H1 (cell line): ENCODE measurements around the gene KCNMB1. TPM values are rescaled to one million over a fixed set of nuclear protein-coding genes. Genes with fewer than 3 reads are reported as not detected.

ENCODE experiments used
- CTCF ChIA-PET: fragments of 300-600 bp; sonication (Branson Sonifier 250); formaldehyde crosslinking; loops from one replicate; lab custom pipeline; 2021; ENCODE audit not compliant: partially characterized antibody; lab: Charles Lee
- POLR2A ChIA-PET: fragments of 300-600 bp; sonication (Branson Sonifier 250); formaldehyde crosslinking; loops from one replicate; lab custom pipeline; 2021; ENCODE audit warnings: inconsistent platforms; ENCODE audit not compliant: partially characterized antibody; lab: Charles Lee
- DNase-seq, 2 experiments: peaks; one replicate each; pipeline versions ENCODE4 v3.0.0 to v3.0.0-alpha.2; 2010 to 2022; ENCODE audit warnings: low spot score in 2 of 2, low read depth in 1 of 2, mixed read lengths in 1 of 2
- FAIRE-seq: peaks from 2 replicates; lab custom pipeline; 2011; peaks lifted over from hg19 to GRCh38; lab: Jason Lieb, UNC
- H2AFZ ChIP-seq: 2 replicates; pipeline ENCODE4 v1.8.1; 2012; ENCODE audit warnings: low read length, inconsistent platforms
- H2AK5ac ChIP-seq: 2 replicates; pipeline ENCODE4 v1.6.1; 2013; ENCODE audit warnings: low read depth, low read length
- H2BK120ac ChIP-seq: replicated peaks from 2 replicates; pipeline ENCODE3; 2013; ENCODE audit warnings: low read depth, low read length, inconsistent platforms
- H2BK12ac ChIP-seq: 2 replicates; pipeline ENCODE4 v1.6.1; 2013; ENCODE audit warnings: low read depth, low read length
- H2BK15ac ChIP-seq: 2 replicates; pipeline ENCODE4 v1.6.1; 2013; ENCODE audit warnings: low read length
- H2BK20ac ChIP-seq: 2 replicates; pipeline ENCODE4 v1.6.1; 2013; ENCODE audit warnings: low read length
- H2BK5ac ChIP-seq: 2 replicates; pipeline ENCODE4 v1.6.1; 2013; ENCODE audit warnings: low read depth, low read length
- H3K14ac ChIP-seq: 2 replicates; pipeline ENCODE4 v1.6.1; 2013; ENCODE audit warnings: inconsistent platforms; ENCODE audit not compliant: insufficient read length
- H3K18ac ChIP-seq: 2 replicates; pipeline ENCODE4 v1.6.1; 2013; ENCODE audit warnings: low read length; ENCODE audit errors: extremely low read depth
- H3K23ac ChIP-seq: 2 replicates; pipeline ENCODE4 v1.6.1; 2013; ENCODE audit warnings: inconsistent platforms; ENCODE audit not compliant: insufficient read length
- H3K23me2 ChIP-seq: 2 replicates; pipeline ENCODE4 v1.6.1; 2013; ENCODE audit warnings: low read depth, low read length
- H3K27ac ChIP-seq: 2 replicates; pipeline ENCODE4 v1.6.1; 2011; ENCODE audit warnings: low read depth, low read length, inconsistent platforms
- H3K27me3 ChIP-seq, 4 experiments: replicated peaks in 1 of 4; 1 replicate in 1 of 4; 2 replicates in 3 of 4; pipeline versions ENCODE4 v1.6.1 to v1.8.1; 2011 to 2013; ENCODE audit warnings: low read length in 3 of 4, mild to moderate bottlenecking in 3 of 4, inconsistent platforms in 2 of 4, mixed read lengths in 2 of 4, moderate library complexity in 1 of 4; ENCODE audit not compliant: control insufficient read depth in 3 of 4, insufficient read depth in 3 of 4; ENCODE audit errors: extremely low read depth in 1 of 4
- H3K36me3 ChIP-seq, 4 experiments: 2 replicates each; pipeline versions ENCODE4 v1.6.1 to v1.8.1; 2011 to 2013; ENCODE audit warnings: mild to moderate bottlenecking in 4 of 4, low read length in 3 of 4, moderate library complexity in 2 of 4, control low read depth in 1 of 4, inconsistent platforms in 1 of 4; ENCODE audit not compliant: insufficient read depth in 4 of 4, control insufficient read depth in 2 of 4
- H3K4ac ChIP-seq: replicated peaks from 2 replicates; pipeline ENCODE3; 2013; ENCODE audit warnings: low read length, low read depth, mixed read lengths, inconsistent platforms; ENCODE audit not compliant: insufficient read length
- H3K4me1 ChIP-seq, 4 experiments: replicated peaks in 1 of 4; 1 replicate in 1 of 4; 2 replicates in 3 of 4; pipeline versions ENCODE4 v1.6.1 to v1.8.1; 2011 to 2013; ENCODE audit warnings: low read length in 3 of 4, inconsistent platforms in 2 of 4, mixed read lengths in 1 of 4; ENCODE audit not compliant: insufficient read depth in 4 of 4, control insufficient read depth in 3 of 4
- H3K4me2 ChIP-seq, 2 experiments: 2 replicates each; pipeline versions ENCODE4 v1.6.1 to v1.8.1; 2011 to 2013; ENCODE audit warnings: low read depth in 2 of 2, low read length in 2 of 2, control low read depth in 1 of 2, inconsistent platforms in 1 of 2, mild to moderate bottlenecking in 1 of 2; ENCODE audit not compliant: insufficient read depth in 1 of 2
- H3K4me3 ChIP-seq, 4 experiments: fragments of 200-600, 300-600 bp in 1 of 4; sonication (generic), shearing (Covaris generic), sonication (Bioruptor Twin) in 1 of 4; 2 replicates each; pipeline versions ENCODE4 v1.5.1 to v1.8.1; 2011 to 2016; ENCODE audit warnings: low read length in 4 of 4, low read depth in 3 of 4, control low read depth in 2 of 4, inconsistent platforms in 2 of 4, mild to moderate bottlenecking in 2 of 4, mixed read lengths in 1 of 4, moderate library complexity in 1 of 4; ENCODE audit not compliant: insufficient read depth in 2 of 4; ENCODE audit errors: extremely low read depth in 1 of 4
- H3K56ac ChIP-seq: replicated peaks from 2 replicates; pipeline ENCODE3; 2013; ENCODE audit warnings: low read depth, mild to moderate bottlenecking, mixed read lengths, low read length, inconsistent platforms; ENCODE audit not compliant: insufficient read length
- H3K79me1 ChIP-seq: 2 replicates; pipeline ENCODE4 v1.6.1; 2013; ENCODE audit warnings: low read depth, low read length, control low read depth
- H3K79me2 ChIP-seq, 2 experiments: 2 replicates each; pipeline versions ENCODE4 v1.6.1 to v1.8.1; 2012 to 2013; ENCODE audit warnings: low read length in 2 of 2, mild to moderate bottlenecking in 2 of 2, inconsistent platforms in 1 of 2; ENCODE audit not compliant: insufficient read depth in 2 of 2, control insufficient read depth in 1 of 2
- H3K9ac ChIP-seq, 4 experiments: replicated peaks in 1 of 4; 1 replicate in 1 of 4; 2 replicates in 3 of 4; pipeline versions ENCODE4 v1.6.1 to v1.8.1; 2011 to 2013; ENCODE audit warnings: low read depth in 3 of 4, low read length in 3 of 4, control low read depth in 2 of 4, mild to moderate bottlenecking in 2 of 4, moderate library complexity in 2 of 4, inconsistent platforms in 1 of 4; ENCODE audit errors: extremely low read depth in 1 of 4
- H3K9me3 ChIP-seq, 2 experiments: 2 replicates each; pipeline versions ENCODE4 v1.6.1 to v1.8.1; 2012 to 2013; ENCODE audit warnings: mild to moderate bottlenecking in 2 of 2, moderate library complexity in 2 of 2, control low read depth in 1 of 2, inconsistent platforms in 1 of 2, low read depth in 1 of 2, low read length in 1 of 2, mixed read lengths in 1 of 2; ENCODE audit not compliant: insufficient read depth in 2 of 2
- H4K20me1 ChIP-seq, 2 experiments: replicated peaks in 1 of 2; 2 replicates each; pipeline versions ENCODE3 to v1.8.1; 2011 to 2013; ENCODE audit warnings: inconsistent platforms in 2 of 2, low read length in 2 of 2, mild to moderate bottlenecking in 1 of 2; ENCODE audit not compliant: insufficient read depth in 2 of 2, control insufficient read depth in 1 of 2
- H4K5ac ChIP-seq: 2 replicates; pipeline ENCODE4 v1.6.1; 2013; ENCODE audit warnings: low read length, low read depth, mixed read lengths, inconsistent platforms; ENCODE audit not compliant: insufficient read length
- H4K8ac ChIP-seq: 2 replicates; pipeline ENCODE4 v1.8.0; 2013; ENCODE audit warnings: mild to moderate bottlenecking, moderate library complexity, low read length, inconsistent platforms; ENCODE audit not compliant: insufficient read depth; ENCODE audit errors: extremely low read depth
- H4K91ac ChIP-seq: replicated peaks from 2 replicates; pipeline ENCODE3; 2013; ENCODE audit warnings: low read length, mixed read lengths, inconsistent platforms; ENCODE audit not compliant: insufficient read length
- BRCA1 ChIP-seq: IDR thresholded peaks from 2 replicates; pipeline ENCODE4 v1.6.1; 2012; ENCODE audit warnings: low read depth, low read length, improper control_type of control experiment
- CHD2 ChIP-seq: IDR thresholded peaks from 2 replicates; pipeline ENCODE4 v1.6.1; 2012; ENCODE audit warnings: low read length, improper control_type of control experiment
- CREB1 ChIP-seq: IDR thresholded peaks from 2 replicates; pipeline ENCODE4 v1.6.1; 2012; ENCODE audit warnings: inconsistent platforms
- CTBP2 ChIP-seq: IDR thresholded peaks from 2 replicates; pipeline ENCODE4 v1.7.0; 2011; ENCODE audit warnings: borderline replicate concordance, mild to moderate bottlenecking, moderate library complexity, mixed read lengths, low read length; ENCODE audit not compliant: insufficient read depth, insufficient read length
- E2F6 ChIP-seq: IDR thresholded peaks from 2 replicates; pipeline ENCODE4 v1.6.1; 2012; ENCODE audit warnings: inconsistent platforms
- KDM1A ChIP-seq: fragments of 200-600, 300-600 bp; sonication (generic); IDR thresholded peaks from 2 replicates; pipeline ENCODE4 v1.7.1; 2016; ENCODE audit warnings: mild to moderate bottlenecking, low read length, borderline replicate concordance
- RAD21 ChIP-seq, 2 experiments: IDR thresholded peaks in 1 of 2; conservative IDR thresholded peaks in 1 of 2; 2 replicates each; pipeline ENCODE4 v1.6.1; 2011; ENCODE audit warnings: low read depth in 2 of 2, low read length in 2 of 2, improper control_type of control experiment in 1 of 2, inconsistent platforms in 1 of 2, mild to moderate bottlenecking in 1 of 2, moderate library complexity in 1 of 2
- RFX5 ChIP-seq: IDR thresholded peaks from 2 replicates; pipeline ENCODE4 v1.6.1; 2011; ENCODE audit warnings: low read depth, low read length, improper control_type of control experiment, borderline replicate concordance
- SAP30 ChIP-seq: fragments of 300-600 bp; sonication (generic); IDR thresholded peaks from 2 replicates; pipeline ENCODE4 v1.7.1; 2012; ENCODE audit warnings: low read length, moderate library complexity, mild to moderate bottlenecking, inconsistent platforms; ENCODE audit not compliant: insufficient read depth, insufficient replicate concordance
- SP2 ChIP-seq: IDR thresholded peaks from 2 replicates; pipeline ENCODE4 v1.6.1; 2012; ENCODE audit warnings: mild to moderate bottlenecking, low read length, inconsistent platforms
- SRF ChIP-seq: IDR thresholded peaks from 2 replicates; pipeline ENCODE4 v1.6.1; 2011; ENCODE audit warnings: mild to moderate bottlenecking, low read depth, low read length, moderate library complexity
- TCF12 ChIP-seq: IDR thresholded peaks from 2 replicates; pipeline ENCODE4 v1.6.1; 2011; ENCODE audit warnings: low read depth, mild to moderate bottlenecking, low read length
- ZNF274 ChIP-seq: IDR thresholded peaks from 2 replicates; pipeline ENCODE4 v1.7.0; 2012; ENCODE audit warnings: low read length, borderline replicate concordance; ENCODE audit errors: extremely low read depth
- WGBS, 2 experiments: shearing (Covaris generic) in 1 of 2; methylation state at CpG; one replicate each; pipeline versions ENCODE4 v1.1.6 to v1.1.7; 2013 to 2015; ENCODE audit warnings: low lambda C conversion rate in 2 of 2, mixed read lengths in 2 of 2, inconsistent platforms in 1 of 2, low coverage in 1 of 2, missing lambda C conversion rate in 1 of 2; ENCODE audit not compliant: insufficient replicate concordance in 2 of 2, insufficient coverage in 1 of 2, insufficient read length in 1 of 2; ENCODE audit errors: extremely low coverage in 1 of 2, missing lambda C conversion rate in 1 of 2; 5-methylcytosine and 5-hydroxymethylcytosine counted together
- polyA plus RNA-seq, 7 experiments: library from polyadenylated mRNA; depleted of rRNA in 3 of 7; stranded (reverse) in 5 of 7; unstranded in 2 of 7; fragments of >200 nt in 5 of 7; fragments of 200-250 nt in 2 of 7; gene quantifications; 1 replicate in 5 of 7; 2 replicates in 1 of 7; 4 replicates in 1 of 7; pipeline versions ENCODE4 v1.2.1 to v1.2.3, GENCODE V29; 2011 to 2013; ENCODE audit warnings: missing spikeins in 2 of 7, mixed read lengths in 2 of 7
- total RNA-seq: library from RNA; stranded (reverse); fragmentation: NEBNext Ultra II Directional; extraction: Animal tissue kit (Norgen Biotek cat#: 25700); gene quantifications from 2 replicates; pipeline ENCODE4 v1.2.1, GENCODE V29; 2021

The KCNMB1 gene
- total and polyA plus RNA-seq, 2 of the 8 experiments (the other 6 are each of a cell fraction or from before 2014, with no cell fraction given), result 0.08 to 0.19 TPM

GRCh38 chr5:170345971-170346370, 43.2 kb downstream of the KCNMB1 start:
- H3K9me3 ChIP-seq, result peaks cover 10 to 13% of the 10 kb centered on the region in 2 experiments; a peak in 3 of 4 replicates
- no peak overlapping the region for H3K4ac ChIP-seq
- H4K20me1 ChIP-seq, result no peaks in the 10 kb centered on the region
- no peak overlapping the region for H3K23ac ChIP-seq
- no peak overlapping the region for H3K27ac ChIP-seq
- H3K27me3 ChIP-seq, result no peaks in the 10 kb centered on the region
- H4K8ac ChIP-seq, result no peak overlapping the region
- no peaks in the 10 kb centered on the region for H3K79me1 ChIP-seq
- ChIA-PET CTCF (interaction anchor here (1.3 to 7.7 kb wide), 8 partner anchors 25 to 118 kb away, joined by 3 to 70 read pairs (median 20); no protein-coding TSS in a partner anchor), POLR2A (no interaction called here)
- no peaks in the 10 kb centered on the region for H3K36me3 ChIP-seq
- no peak overlapping the region for H2AK5ac ChIP-seq
- WGBS, 2 experiments, result 86% methylated on average over 1 of the region's 1 CpG; no CpG with 5 or more reads in 1 of the 2 experiments
- no peak overlapping the region for H3K56ac ChIP-seq
- no peak for DNase-seq
- H2BK15ac ChIP-seq, result no peak overlapping the region
- no peak overlapping the region for H3K4me2 ChIP-seq
- no peaks in the 10 kb centered on the region for H3K23me2 ChIP-seq
- no peak for FAIRE-seq
- H2BK12ac ChIP-seq, result no peak overlapping the region
- no peak overlapping the region for H2AFZ ChIP-seq
- H2BK20ac ChIP-seq, result no peak overlapping the region
- H2BK5ac ChIP-seq, result no peak overlapping the region
- no peak overlapping the region for H2BK120ac ChIP-seq
- H4K5ac ChIP-seq, result no peak overlapping the region
- no peak overlapping the region for H3K9ac ChIP-seq
- no peak overlapping the region for H4K91ac ChIP-seq
- H3K4me1 ChIP-seq, result peaks cover 0 to 7% (median 3%) of the 10 kb centered on the region in 4 experiments; a peak in 4 of 7 replicates
- no peaks in the 10 kb centered on the region for H3K79me2 ChIP-seq
- no peak overlapping the region for H3K18ac ChIP-seq
- H3K14ac ChIP-seq, result no peak overlapping the region
- no peak overlapping the region for H3K4me3 ChIP-seq
- TF ChIP-seq E2F6 (no peak), CTBP2 (no peak), CHD2 (no peak), KDM1A (no peak), SP2 (no peak), ZNF274 (no peak), RFX5 (no peak), TCF12 (no peak), CREB1 (no peak), SRF (no peak), BRCA1 (no peak), RAD21 (IDR thresholded peaks at IDR 0.05 in 1 of 2, conservative IDR thresholded peaks at IDR 0.05 in 1 of 2; ENCODE audit: low read depth in 2 of 2, low read length in 2 of 2) (no peak), SAP30 (no peak)
